Activated CD4-positive, alpha-beta T cell treated with anti-CD3 and anti-CD28 coated beads, Interleukin-2, Interleukin-4, amounts not matched to agents 100 ng/mL and 50 ng/mL, durations not matched to agents 16 hours and 8 hours (primary cell): Measurements from ENCODE around the gene PGLYRP4.

Source experiments
- DNase-seq: peaks from one replicate; pipeline ENCODE4 v3.0.0-alpha.2; 2020; ENCODE audit warnings: low spot score

Gene PGLYRP4

DNA sequence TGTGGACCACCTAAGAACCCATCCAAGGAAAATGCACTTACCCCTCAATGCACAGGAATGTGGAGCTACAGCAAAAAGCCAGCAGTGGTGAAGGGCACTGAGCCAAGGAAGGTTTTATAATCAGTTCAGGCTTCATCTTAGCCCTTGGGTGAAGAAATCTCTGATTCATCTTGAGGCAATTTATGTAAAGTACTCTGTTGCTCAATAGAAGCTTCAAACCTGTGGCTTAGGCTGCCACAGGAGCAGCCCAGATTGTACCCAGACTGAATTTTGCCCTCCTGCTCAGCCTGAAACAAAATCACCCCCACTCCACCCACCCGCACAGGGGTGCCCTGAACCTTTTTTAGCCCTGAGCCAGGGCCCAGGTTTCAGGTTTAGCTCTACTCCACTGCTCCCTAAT lies 26.9 kb upstream of the PGLYRP4 start, which contains the start of gene S100A12:
S100A12 (minus strand) TSS at position 111 of the 400 bp plus-strand sequence. CDS start 1,029 bp downstream, outside the sequence.
- DNase-seq = no peak

DNA sequence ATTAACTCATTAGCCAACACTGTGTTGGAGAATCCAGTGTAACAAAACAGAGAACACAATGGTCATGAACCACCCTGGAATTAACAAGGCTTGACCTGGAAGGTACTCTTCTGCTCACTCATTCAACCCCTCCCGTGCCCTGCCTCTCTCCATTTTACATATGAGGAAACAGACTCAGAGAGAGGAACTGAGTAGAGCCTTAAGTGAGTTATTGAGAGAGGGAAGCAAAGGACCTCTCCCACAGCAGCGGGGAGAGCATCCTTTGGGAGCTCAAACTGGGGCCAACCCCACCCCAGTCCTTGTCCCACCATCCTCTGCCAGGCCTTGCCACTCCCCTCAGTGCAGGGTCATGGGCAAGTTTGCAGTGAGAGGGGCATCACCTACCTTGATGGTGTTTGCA lies 25.4 kb upstream of the PGLYRP4 start:
- DNase-seq = no peak

DNA sequence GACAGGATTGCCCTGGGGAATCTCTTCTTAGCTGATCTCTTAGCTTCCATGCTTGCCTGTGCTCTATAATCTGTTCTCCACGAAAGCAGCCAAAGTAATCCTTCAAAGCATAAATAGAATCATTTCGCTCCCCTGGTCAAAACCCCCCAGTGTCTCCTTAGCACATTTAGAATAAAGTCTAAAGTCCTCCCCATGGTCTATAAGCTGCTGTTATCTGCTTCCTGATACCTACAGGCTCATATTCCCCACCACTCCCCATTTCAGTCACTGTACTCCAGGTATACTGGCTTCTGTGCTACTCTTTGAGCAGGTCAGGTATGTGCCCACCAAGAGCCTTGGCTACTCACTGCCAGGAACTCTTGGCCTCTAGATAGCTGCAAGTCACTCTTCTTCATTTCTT lies 23.9 kb upstream of the PGLYRP4 start:
- no peak for DNase-seq

DNA sequence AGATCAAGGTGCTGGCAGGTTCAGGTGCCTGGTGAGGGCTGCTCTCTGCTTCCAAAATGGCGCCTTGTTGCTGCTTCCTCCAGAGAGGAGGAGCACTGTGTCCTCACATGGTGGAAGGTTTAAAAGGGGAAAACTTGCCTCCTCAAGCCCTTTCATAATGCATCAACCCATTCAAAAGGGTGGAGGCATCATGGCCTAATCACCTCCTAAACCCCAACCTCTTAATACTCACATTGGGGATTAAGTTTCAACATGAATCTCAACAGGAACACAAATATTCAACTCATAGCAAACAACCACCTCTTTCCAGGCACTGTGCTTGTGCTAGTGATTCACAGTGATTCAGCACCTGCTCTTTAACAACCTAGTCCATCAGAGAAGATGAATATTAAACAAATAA lies 22.6 kb upstream of the PGLYRP4 start:
- no peak for DNase-seq

DNA sequence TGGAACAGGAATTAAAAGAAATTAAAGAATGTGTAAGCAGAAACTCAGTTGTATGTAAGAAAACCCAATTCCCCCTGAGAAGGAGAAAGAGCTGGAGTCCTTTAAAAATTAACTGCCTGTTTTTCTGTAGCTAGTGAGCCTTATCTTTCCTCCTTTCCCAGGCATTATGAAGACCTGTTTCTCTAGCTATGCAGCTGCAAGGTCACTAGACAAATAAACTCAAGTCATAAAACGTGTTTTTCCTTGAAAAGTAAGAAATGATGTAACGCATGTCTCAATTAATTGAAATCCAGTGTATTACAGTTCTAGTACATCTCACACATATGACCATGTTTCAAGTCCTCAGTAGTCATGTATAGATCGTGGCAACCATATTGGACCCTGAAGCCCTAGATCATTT lies 21.5 kb upstream of the PGLYRP4 start:
- DNase-seq = no peak

DNA sequence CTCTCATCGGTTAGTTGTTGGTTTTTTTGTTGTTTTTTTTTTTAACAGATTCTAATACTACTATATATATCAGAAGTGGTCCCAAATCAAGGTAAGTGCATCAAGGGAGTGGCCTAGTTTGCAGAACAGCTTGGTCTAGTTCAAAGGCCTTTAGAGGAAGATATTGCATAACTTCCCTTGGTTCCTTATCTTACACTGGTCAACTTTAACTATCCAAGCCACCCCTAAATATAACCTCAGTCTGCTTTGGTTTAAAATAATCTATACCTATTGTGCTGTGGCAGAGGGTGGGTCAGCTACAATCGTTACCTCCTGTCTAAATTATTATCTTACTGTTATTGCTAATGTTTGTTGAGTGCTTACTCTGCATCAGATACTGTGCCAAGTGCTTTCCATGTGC lies 19.9 kb upstream of the PGLYRP4 start:
- DNase-seq = no peak

DNA sequence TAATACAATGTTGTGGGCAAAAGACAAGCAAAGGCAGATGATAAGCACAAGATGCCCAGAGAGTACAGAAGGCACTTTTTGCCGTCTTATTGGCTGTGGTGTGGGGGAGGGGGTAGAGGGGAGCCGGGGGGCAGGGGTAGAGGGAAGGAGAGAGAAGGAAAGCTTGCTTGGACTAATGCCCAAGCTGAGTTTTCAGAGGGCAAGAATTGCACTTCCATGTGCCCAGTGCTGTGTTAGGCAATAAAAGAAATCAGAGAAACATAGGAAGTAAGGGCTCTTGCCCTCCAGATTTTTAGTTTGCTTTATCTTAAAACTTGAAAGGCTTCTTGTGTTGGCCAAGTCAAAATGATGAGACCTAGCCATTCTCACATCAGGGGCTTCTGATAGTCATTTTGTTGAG lies 18.4 kb upstream of the PGLYRP4 start:
- no peak for DNase-seq

DNA sequence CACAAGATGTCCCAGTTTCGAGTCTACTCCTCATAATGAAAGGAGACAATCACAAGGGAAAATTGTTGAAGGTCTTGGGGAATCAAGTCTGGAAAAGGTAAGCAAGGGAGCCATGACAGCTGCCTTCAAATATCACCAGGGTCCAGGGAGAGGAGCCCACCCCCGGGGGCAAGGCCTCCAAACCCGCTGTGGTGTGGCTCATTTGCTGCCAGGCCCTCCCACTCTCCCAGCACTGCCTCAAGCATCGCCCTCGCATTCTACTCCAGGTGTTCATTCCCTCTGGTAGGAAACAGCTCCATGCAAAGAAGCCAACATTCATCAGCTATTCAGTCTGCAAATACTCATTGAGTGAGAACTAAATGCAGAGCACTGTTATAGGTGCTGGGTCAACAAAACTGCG lies 17.6 kb upstream of the PGLYRP4 start:
- DNase-seq = no peak

DNA sequence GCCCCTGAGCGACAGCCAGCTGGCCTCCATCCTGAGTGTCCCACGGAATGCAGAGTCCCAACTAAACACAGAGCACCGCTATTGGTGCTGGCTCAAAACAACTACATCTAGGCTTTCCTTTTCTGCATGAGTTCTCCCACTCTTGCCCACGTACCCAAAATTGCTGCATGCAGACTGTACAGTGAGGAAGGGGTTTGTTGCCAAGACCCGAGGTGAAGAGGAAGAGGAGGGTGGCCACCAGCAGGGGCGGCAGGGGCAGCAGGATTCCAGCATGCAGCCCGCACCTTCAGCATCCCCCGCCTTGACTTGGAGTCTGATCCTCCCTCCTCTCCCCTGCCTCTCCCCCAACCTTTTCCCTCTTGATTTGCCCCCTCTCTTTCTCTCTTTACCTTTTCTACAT lies 17.1 kb upstream of the PGLYRP4 start:
- DNase-seq = no peak

DNA sequence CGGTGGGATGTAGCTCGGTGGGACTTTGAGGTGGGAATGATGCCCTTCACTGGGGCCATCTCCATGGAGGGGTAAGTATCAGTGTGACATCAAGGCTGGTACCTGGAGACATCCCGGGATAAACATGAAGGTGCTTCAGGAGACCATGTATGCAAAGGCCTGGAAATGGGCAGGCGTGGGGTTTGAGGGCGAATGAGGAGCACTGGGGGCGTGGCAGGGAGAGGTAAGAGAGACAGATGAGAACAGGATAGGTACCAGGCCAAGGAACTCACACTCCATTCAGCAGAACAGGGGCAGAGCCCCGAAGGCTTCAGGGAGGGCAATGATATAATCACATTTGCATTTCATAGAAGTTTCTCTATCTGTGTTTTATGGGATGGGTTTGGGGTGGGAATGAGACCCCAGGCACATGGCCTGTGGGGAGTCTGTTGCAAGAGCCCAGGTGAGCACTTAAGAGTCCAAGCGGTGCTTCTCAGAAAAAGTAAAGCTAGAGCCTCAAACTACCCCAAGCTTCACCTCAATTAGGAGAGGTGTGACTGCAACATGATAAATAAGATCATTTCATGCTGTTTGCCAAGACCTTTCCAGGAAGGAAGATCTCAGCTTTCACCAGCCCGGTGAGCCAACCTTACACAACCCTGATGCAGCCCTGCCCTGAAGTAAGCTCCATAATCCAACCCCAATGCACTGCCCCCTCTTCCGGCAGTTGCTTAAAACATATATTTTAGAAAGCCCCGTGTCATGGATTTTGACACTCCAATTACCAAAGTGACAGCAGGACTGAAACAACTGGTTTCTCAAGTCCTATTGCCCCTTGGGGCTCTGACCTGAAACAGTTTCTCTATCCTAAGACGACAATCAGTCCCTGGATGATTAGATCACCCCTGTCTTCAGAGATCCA lies 16.4 kb upstream of the PGLYRP4 start:
- DNase-seq = no peak

DNA sequence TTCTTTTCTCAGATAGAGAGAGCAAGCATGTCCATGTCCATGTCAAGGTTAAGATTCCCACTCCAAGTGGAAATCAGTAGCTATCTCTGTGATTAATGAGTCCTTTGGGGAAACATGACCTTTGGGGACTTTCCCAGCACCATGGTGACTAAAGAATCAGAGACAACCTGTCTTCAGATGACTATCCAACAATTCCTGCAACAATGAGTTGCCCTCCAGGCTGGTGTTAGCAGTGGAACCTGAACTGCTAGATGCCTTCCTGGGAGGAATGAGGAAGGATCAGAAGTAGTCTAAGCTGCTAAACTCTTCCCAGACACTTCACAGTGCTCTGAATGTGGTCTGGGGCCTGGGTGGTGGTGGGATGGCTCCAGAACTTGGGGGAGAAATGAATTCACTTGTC lies 15.5 kb upstream of the PGLYRP4 start:
- DNase-seq = no peak

DNA sequence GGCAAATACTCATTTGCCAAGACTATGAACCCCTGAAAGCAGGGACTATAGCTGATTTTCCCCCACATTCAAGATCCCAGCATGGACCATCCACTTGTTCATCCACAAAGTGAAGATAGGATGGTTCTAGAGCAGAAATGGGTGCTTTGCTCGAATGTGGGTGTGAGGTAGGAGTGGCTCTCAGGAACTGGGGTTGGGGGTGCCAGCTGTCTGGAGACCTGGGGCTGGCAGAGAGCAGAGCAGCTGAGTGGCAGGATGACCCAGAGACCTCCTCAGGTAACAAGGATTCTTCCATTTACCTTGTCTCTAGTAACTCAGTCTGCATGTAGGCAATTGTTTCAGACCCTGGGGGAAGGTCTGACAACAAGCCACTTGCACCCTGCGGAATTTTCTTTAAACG lies 15.0 kb upstream of the PGLYRP4 start:
- DNase-seq = no peak

DNA sequence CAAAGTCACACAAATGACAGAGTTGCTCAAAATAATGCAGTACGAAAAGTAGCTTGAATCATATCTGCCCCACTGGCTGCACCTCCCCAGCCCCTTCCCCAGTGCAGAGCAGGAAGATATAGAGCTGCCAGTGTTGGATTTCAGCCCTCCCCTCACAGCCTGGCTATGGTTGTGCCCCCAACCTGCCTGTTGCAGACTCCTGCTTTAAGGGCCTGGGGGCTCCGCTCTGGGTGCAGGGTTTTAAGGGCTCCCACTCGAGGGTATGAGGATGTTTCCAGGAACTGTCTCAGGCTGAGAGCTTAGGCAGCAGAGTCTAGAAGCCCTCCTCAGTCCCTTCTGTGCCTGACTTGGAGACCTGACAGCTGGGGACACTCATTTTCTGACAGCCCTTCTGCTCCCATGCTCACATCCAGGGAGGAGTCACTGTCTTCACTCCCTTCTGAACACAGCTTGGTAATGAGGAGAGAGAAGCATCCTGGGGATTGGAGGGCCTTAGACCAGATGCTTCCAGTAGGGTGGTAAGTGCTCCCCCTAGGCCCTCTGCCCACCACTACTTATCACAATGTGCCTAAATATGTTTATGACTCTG lies 13.6 kb upstream of the PGLYRP4 start:
- no peak for DNase-seq

DNA sequence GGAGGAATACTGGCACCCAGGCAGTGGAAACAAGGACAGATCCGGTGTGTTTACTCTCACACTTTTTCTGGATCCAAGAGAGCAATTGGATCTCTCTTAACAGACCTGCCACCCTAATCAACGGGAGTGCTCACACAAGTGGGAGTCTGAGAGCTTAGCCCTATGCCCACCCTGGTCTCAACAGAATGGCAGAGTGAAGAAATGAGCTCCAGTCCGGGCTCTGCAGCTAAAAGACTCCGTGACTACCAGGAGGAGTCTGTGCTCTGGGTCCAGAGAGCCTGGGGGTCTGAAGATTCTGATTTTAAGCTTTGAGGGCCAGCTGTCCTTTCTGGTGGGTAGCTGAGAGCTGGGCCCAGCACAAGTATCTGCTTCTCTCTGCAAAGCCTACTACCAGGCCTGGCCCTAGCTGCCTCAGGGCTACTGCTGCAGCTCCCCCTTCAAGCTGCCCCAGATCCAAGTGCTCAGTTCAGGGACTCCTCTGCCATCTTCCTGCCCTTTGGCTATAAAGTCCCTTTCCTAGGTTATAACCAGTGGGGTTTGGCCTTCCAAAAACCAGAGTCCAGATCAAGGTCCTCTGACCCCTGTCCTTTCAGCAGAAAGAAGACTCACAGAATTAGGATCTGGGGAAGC lies 13.0 kb upstream of the PGLYRP4 start:
- DNase-seq = no peak

DNA sequence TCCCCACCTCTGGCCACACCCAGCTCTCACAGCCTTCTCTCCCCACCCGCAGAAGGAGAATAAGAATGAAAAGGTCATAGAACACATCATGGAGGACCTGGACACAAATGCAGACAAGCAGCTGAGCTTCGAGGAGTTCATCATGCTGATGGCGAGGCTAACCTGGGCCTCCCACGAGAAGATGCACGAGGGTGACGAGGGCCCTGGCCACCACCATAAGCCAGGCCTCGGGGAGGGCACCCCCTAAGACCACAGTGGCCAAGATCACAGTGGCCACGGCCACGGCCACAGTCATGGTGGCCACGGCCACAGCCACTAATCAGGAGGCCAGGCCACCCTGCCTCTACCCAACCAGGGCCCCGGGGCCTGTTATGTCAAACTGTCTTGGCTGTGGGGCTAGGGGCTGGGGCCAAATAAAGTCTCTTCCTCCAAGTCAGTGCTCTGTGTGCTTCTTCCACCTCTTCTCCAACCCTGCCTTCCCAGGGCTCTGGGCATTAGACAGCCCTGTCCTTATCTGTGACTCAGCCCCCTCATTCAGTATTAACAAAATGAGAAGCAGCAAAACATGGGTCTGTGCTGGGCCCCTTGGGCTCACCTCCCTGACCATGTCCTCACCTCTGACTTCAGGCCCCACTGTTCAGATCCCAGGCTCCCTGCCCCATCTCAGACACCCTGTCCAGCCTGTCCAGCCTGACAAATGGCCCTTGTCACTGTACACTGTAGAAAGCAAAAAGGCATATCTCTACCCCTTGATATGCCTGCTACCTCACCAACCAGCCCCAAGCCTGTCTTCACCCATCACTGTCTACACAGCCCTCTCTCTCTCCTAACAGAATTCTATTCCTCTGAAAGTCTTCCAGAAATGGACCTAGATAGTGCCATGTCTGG lies 12.2 kb upstream of the PGLYRP4 start:
- DNase-seq = no peak

DNA sequence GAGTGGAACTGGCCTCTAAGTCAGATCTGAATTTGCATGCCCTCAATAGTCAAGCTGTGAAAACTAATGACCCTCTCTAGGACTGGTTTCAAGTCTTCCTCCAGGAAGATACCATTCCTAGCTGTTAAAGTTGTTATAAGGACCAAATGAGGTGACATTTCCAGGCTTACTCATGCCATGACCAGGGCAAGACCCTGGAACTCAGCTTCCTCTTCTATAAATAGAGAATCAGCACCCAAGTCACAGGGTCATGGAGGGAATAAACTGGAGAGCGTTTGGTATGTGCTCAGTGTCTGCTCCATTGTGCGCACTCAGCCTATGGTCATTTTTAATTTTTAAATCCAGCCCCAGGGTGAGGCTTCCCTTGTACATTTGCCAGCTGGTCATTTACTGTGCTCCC lies 11.5 kb upstream of the PGLYRP4 start:
- DNase-seq = no peak

DNA sequence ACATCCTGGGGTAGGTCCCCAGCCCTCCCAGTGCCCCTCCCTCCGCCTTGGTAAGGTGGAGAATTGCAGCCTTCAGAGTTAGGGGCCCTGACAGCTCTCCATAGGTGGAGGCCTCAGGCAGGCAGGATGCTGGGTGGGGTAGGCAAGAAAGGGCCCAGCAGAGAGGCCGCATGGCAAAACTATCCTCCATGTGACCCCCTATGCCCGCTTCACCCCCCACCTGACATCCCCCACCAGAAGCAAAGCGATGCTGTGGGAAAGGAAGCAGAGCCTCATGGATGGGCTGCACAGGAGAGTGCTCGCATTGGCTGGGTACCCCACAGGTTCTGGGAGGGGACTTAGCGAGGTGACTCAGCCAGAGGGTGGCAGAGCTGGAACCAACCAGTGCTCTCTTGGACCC lies 10.6 kb upstream of the PGLYRP4 start:
- DNase-seq = no peak

DNA sequence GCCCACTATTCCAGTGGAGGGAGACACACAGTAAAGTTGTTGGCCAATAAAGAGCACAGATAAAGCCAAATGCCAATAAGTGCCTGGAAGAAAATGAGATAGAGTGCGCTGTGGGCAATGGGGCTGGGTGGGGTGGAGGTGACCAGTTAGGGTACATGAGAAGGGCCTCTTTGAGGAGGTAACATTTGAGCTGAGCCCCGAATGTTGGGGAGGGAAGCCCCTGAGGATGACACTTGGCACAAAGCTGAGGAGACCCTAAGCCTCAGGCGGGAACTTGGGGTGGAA lies 10.0 kb upstream of the PGLYRP4 start:
- no peak for DNase-seq

DNA sequence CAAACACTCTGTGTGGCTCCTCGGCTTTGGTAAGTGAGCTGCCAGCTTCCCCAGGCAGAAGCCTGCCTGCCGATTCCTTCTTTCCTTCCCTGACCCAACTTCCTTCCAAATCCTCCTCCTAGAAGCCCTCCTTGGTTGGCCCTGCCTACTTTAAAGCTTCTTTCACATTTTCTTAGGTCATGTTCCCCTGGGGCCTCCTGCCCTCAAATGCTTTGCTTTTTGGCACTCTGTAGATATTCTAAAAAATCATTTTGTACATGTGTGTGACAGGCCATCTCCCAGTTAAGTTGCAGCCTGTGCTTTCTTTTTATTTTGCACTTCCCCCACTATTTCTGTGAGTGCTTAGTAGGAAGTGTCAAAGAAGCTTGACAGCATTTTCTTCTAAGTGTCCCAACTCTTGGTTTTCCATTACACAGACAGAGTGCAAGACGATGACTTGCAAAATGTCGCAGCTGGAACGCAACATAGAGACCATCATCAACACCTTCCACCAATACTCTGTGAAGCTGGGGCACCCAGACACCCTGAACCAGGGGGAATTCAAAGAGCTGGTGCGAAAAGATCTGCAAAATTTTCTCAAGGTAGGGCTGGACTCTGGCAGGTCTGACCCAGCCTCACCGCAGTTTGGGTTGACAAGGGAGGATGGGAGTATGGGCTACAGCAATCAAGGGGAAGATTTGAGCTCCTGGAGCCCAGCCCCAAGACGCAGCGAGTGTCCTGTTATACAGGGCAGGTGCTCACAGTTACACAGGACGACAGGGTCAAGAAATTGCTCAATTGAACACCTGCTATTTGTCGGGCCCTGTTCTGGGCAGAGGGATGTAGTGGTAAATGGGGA lies 9.4 kb upstream of the PGLYRP4 start, which contains the start of gene S100A9:
S100A9 (plus strand) TSS at position 2 of the 838 bp plus-strand sequence; CDS start at position 432, 430 bp downstream.
- DNase-seq = no peak

DNA sequence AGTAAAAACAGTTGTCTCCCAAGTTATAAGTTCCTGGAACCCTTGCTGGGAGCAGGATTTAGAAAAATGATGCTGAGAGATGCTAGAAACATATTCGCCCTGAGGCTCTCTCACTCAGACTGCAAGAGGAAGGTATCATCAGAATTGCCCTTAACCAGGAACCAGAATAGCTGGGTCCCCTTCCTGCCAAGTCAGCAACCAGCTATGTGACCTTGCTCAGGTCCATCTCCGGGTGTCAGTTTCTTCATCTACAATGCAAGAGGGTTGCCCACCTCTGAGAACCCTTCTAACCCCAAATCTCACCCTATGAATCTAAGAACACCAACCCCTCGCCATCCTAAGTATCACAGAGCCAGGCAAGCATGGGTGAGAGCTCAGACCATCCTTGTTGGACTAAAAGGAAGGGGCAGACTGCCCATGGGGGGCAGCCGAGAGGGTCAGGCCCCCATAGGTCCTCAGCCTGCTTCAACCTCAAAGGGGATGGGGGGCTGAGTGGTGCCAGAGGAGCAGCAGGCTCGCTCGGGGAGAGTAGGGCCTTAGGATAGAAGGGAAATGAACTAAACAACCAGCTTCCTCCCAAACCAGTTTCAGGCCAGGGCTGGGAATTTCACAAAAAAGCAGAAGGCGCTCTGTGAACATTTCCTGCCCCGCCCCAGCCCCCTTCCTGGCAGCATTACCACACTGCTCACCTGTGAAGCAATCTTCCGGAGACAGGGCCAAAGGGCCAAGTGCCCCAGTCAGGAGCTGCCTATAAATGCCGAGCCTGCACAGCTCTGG lies 8.6 kb upstream of the PGLYRP4 start:
- DNase-seq = no peak
